RWPE1 (cell line): ENCODE results near the gene WNK1.

ENCODE experiments used
- CTCF ChIA-PET: fragments of 350-600 bp; sonication (Branson Sonifier 250); formaldehyde crosslinking; extraction: SDS; loops from one replicate; lab custom pipeline; 2021; lab: Yijun Ruan, JAX
- POLR2A ChIA-PET: fragments of 400-600 bp; formaldehyde crosslinking; extraction: SDS; loops from one replicate; lab custom pipeline; 2020; ENCODE audit warnings: antibody characterized with exemption; ENCODE audit not compliant: low non-redundant PET; lab: Yijun Ruan, JAX
- DNase-seq: peaks from one replicate; pipeline ENCODE4 v3.0.0; 2012; ENCODE audit warnings: low spot score
- H3K27ac ChIP-seq: fragments of 450-650 bp; 2 replicates; pipeline ENCODE4 v1.5.1; 2017
- TF ChIP-seq, protein P1 (sequence below): fragments of 450-650 bp; conservative IDR thresholded peaks from 2 replicates; pipeline ENCODE4 v1.5.1; 2017; ENCODE audit warnings: low read depth, mild to moderate bottlenecking

WNK1 gene

GRCh38 chr12:739349-739748, 13.0 kb upstream of the WNK1 start:
- TF ChIP-seq, protein P1, sequence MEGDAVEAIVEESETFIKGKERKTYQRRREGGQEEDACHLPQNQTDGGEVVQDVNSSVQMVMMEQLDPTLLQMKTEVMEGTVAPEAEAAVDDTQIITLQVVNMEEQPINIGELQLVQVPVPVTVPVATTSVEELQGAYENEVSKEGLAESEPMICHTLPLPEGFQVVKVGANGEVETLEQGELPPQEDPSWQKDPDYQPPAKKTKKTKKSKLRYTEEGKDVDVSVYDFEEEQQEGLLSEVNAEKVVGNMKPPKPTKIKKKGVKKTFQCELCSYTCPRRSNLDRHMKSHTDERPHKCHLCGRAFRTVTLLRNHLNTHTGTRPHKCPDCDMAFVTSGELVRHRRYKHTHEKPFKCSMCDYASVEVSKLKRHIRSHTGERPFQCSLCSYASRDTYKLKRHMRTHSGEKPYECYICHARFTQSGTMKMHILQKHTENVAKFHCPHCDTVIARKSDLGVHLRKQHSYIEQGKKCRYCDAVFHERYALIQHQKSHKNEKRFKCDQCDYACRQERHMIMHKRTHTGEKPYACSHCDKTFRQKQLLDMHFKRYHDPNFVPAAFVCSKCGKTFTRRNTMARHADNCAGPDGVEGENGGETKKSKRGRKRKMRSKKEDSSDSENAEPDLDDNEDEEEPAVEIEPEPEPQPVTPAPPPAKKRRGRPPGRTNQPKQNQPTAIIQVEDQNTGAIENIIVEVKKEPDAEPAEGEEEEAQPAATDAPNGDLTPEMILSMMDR = no peak
- CTCF ChIA-PET = interaction anchor here (0.6 to 0.8 kb wide), 2 partner anchors 8 to 11 kb away, joined by 5 read pairs; no protein-coding TSS in a partner anchor
- POLR2A ChIA-PET = no interaction called here
- H3K27ac ChIP-seq = no peak overlapping the region
- DNase-seq = no peak

DNA sequence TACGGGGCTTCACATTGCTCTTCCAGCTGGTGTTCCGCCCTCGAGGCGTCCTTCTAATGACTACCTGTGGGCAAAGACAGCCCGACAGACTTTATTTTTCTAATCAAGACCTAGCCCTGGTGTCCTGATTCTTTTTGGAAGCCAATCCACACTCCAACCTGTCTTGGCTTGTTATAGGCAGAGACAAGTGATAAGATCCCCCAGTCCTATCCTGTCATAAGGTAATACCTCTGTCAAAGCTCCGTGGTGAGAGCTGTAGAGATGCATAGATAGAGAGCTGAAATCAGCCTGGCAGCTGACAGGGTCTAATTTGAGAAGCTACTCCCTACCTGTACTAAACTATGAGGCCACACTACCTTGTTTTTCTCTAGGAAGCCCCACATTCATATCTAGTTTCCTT, 11.5 kb upstream of the WNK1 start:
- TF ChIP-seq, protein P1 = no peak
- POLR2A ChIA-PET = no interaction called here
- H3K27ac ChIP-seq = no peak overlapping the region
- DNase-seq = no peak
- CTCF ChIA-PET = no interaction called here

DNA sequence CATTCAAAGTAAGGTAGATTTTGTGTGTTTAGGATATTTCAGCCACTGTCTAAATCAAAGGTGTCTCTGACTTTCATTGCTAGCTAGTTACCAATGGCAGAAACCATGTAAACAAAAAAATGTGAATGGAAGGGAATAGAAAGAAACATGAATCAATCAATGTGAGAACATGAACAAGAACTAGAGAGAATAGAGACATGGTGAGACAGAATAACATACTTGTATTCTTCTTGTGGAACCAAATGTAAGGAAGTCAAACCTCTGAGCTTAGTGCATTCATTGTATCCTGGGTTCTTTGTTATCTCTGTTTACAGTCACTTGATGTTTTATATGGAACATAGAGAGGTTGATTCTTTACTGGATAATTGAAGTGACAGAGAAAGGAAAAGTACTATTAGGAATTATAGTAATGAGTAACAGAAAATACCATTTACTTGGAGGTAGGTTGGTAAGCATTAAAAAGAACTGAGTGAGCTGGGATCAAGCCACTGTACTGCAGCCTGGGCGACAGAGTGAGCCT, 2.6 kb upstream of the WNK1 start:
- DNase-seq = no peak
- TF ChIP-seq, protein P1 = no peak
- no peak overlapping the region for H3K27ac ChIP-seq
- ChIA-PET POLR2A (no interaction called here), CTCF (interaction anchor here (0.6 to 2.6 kb wide), 6 partner anchors 33 to 200 kb away, joined by 3 to 14 read pairs (median 3); partner anchors contain the start of gene RAD52)

GRCh38 chr12:750366-751191, 1.8 kb upstream of the WNK1 start:
- POLR2A ChIA-PET = no interaction called here
- CTCF ChIA-PET = interaction anchor here (0.5 to 3.2 kb wide), 11 partner anchors 12 to 297 kb away, joined by 3 to 22 read pairs (median 4); no protein-coding TSS in a partner anchor
- H3K27ac ChIP-seq = peak overlapping the region; percentile 88
- TF ChIP-seq, protein P1 = no peak
- DNase-seq = no peak

DNA sequence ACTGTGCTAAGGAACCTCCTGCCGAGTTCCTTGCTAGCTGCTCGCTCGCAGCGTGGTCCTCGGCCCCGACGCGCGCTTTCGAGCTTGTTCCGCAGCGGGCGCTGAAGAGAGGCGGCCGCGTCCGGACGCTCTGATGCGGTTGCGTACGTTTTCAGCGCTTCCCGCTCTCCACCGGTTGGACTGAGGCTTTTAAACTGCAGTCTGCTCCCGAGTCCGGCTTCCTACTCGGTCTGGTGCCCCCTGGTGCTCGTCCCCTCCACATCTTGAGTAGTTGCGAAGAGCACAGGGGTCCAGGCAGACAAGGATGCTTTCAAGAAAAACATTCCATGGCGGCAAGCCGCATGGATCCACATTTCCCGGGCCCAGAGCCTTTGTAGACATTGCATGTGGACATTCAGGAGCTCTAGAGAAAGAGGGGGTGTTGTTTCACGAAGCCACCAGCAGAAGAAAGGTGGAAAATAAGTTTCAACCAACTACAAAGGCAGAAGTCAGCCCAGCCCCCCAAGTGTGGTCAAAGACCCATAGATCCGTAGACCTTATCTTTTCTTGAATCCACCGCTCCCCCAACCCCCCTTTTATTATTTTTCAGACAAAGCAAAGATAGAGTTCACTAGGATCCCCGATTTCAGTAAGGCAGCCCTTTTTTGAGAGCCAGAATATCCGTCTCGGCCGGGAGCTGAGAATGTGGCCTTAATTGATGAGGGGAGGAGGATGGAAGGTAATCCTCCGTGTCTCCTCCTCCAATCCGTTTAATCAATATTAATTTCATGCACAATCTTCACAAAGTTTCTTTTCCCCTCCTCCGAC, 984 bp upstream of the WNK1 start:
- ChIA-PET POLR2A (interaction anchor here (0.7 to 1.4 kb wide), 3 partner anchors 84 to 285 kb away, joined by 3 to 5 read pairs (median 5); no protein-coding TSS in a partner anchor), CTCF (interaction anchor here (0.5 to 3.2 kb wide), 14 partner anchors 12 to 298 kb away, joined by 3 to 22 read pairs (median 3); no protein-coding TSS in a partner anchor)
- TF ChIP-seq, protein P1 = peak; percentile 49
- H3K27ac ChIP-seq = peak overlapping the region; percentile 88
- peak; percentile 78 for DNase-seq
